NCI-H774 (cell line): Measurements from ENCODE around the gene RMI2.
A peak's percentile ranks its signal among the peaks of the same experiment; 100 is the strongest.

Experiments
- DNase-seq: peaks from one replicate; lab custom pipeline; 2025; lab: John Stamatoyannopoulos, UW

RMI2 gene

DNA sequence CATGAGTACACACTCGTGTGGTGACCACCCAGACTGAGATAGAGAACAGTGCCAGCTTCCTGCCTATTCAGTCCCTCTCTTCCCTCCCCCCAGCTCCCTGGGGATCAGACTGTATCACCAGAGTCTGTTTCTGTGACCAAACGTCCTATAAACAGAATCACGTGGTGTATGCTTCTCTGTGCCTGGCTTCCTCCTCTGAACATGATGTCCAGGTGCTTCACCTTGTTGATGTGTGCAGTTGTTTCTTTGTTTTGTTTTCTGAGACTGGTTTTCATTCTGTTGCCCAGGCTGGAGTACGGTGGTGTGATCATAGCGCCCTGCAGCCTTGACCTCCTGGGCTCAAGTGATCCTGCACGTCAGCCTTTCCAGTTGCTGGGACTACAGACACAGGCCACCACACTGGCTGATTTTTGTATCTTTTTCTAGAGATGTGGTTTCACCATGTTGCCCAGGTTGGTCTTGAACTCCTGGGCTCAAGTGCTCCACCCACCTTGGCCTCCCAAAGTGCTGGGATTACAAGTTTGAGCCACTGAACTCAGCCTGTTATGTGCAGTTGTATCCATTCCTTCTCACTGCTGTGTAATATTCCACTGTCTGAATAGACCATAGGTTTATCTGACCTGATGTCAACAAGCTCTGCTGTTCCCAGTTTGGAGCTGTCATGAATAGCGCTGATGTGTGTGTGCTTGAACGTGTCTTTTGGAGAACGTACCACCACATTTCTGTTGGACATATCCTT is 35.2 kb upstream of the RMI2 start:
- DNase-seq: no peak

DNA sequence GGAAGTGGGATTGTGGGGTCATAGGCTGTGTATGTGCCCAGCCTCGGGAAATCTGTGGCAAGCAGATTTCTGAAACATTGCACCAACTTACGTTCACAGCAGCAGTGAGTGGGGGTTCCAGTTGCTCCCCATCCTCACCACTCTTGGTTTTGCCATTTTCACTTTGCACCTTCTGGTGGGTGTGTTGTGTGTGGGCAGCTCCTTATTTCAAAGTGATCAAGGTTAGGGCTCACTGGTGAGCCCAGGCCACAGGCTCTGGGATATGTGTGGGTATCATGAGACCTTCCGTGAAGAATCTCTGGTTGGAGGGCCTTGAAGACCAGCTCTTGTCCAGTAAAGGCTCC is 34.7 kb upstream of the RMI2 start:
- DNase-seq: no peak

DNA sequence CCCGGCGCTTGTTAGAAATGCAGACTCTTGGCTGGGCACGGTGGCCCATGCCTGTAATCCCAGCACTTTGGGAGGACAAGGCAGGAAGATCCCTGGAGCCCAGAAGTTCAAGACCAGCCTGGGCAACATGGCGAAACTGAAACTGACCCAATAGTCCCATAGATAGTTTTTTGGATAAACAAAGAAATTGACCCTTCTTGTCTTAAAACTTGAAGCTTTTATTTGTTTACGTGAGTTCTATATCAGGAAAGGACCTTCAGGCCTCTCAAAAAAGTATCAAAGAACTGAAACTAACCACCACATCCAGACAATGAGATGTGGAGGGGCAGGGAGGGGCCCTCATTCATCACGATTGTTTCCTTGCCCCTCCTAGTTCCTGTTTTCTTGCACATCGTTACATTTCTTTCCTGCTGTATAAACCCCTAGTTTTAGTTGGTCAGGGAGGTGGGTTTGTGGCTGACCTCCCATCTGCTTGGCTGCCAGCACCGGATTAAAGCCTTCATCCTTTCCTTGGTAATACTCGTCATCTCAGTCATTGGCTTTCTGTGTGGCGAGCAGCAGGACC is 34.2 kb upstream of the RMI2 start:
- no peak for DNase-seq

- peak; percentile 32 for DNase-seq
These were observed 32.4 kb upstream of the RMI2 start for GRCh38 chr16:11312718-11313492.

- no peak for DNase-seq
These were observed 31.6 kb upstream of the RMI2 start for GRCh38 chr16:11313493-11314308.

- DNase-seq: no peak
These were observed 30.9 kb upstream of the RMI2 start for GRCh38 chr16:11314309-11314894.

GRCh38 chr16:11315510-11315909 is 29.7 kb upstream of the RMI2 start:
- no peak for DNase-seq

DNA sequence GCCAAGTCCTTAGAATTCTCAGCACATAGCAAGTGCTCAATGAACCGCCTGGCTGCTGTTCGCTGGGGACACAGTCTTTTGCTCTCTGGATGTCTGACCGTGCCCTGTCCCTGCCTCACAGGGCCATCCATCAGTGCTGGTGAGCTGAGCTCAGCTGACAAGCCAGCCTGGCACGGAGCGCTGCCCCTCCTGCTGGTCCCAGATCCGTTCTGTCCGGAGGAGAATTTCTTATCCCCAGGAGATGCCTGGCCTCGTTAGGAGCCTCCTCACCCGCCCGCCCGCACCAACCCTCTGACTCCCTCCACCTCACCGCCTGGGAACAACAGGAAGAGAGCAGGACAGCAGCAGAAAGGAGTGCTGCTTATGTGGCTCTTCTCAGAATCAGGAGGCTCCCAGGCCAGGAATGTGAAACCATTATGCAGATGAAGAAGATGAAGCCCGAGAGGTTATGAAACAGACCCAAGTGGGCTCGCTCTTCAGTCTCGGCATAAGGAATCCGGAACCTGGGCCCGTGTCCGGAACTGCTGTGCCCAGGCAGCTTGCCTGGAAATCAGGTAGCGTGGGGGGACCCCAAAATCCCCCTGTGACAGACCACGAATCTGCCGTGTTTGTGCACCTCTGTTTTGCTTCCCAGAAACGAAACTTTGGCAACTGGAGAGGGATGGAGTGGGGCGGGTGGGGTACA is 28.8 kb upstream of the RMI2 start:
- DNase-seq: no peak

- DNase-seq: no peak
These were observed 26.4 kb upstream of the RMI2 start for GRCh38 chr16:11318817-11319216.

- DNase-seq: no peak
These were observed 25.6 kb upstream of the RMI2 start for GRCh38 chr16:11319529-11320146.

- DNase-seq: peak; percentile 33
These were observed 25.1 kb upstream of the RMI2 start for GRCh38 chr16:11320170-11320569.

GRCh38 chr16:11321662-11322061 is 23.6 kb upstream of the RMI2 start:
- DNase-seq: no peak

DNA sequence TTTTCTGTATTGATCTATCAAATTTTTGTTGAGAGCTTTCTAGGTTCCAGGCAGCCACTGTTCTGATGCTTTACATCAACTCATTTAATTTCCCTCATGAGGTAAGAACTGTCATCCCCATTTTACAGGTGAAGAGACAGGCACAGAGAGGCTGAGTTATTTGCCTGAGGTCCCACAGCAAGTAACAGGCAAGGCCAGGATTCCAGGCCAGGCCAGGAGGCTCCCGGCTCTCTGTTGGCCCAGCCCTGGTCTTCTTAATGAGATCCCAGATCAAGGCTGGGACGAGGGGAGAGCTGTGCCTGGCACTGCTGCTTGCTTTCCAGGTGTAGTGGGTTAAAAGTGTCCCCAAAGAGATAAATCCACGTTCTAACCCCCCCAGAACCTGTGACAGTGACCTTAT is 22.4 kb upstream of the RMI2 start:
- DNase-seq: no peak

GRCh38 chr16:11323551-11324336 is 21.5 kb upstream of the RMI2 start:
- DNase-seq: no peak

GRCh38 chr16:11325404-11326083 is 19.7 kb upstream of the RMI2 start:
- DNase-seq: no peak

- no peak for DNase-seq
These were observed 19.0 kb upstream of the RMI2 start for GRCh38 chr16:11326084-11326736.

DNA sequence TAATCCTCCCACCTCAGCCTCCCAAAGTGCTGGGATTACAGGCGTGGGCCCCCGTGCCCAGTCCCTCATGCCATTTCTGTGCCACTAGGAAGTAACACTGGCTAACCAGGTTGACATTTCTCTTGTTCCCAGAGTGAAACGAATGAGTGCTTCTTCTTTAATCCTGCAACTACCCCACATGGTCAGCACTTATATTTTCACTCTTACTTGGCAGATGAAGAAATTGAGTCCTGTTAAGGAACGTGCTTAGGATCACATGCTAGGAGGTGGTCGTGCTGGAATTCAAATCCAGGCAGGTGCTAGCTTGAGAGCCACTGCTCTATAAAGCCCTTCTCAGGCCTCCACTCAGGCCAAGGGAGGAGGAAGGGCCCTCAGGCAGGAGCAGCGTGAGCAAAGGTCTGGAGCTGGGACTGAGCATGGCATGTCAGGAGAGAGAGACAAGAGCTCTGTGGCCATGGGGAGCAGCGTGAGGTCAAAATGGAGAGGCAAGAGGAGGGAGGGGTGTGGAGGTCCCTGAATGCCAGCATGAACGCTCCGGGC is 18.5 kb upstream of the RMI2 start:
- DNase-seq: no peak

GRCh38 chr16:11327277-11328171 is 17.7 kb upstream of the RMI2 start:
- no peak for DNase-seq
